ENCODE results near the gene MADCAM1.
A peak's percentile ranks its signal among the peaks of the same experiment; 100 is the strongest.

MADCAM1 gene

GRCh38 chr19:459724-460511, 36.4 kb upstream of the MADCAM1 start:
- Histone ChIP-seq H3K9me3 (ENCODE audit: low read length) (peaks cover 10% of the 10 kb centered on the region), H3K4me3 (ENCODE audit: low read length) (peak overlapping the region; percentile 71), H3K4me1 (ENCODE audit: insufficient read depth, low read length) (peaks cover 10% of the 10 kb centered on the region)

DNA sequence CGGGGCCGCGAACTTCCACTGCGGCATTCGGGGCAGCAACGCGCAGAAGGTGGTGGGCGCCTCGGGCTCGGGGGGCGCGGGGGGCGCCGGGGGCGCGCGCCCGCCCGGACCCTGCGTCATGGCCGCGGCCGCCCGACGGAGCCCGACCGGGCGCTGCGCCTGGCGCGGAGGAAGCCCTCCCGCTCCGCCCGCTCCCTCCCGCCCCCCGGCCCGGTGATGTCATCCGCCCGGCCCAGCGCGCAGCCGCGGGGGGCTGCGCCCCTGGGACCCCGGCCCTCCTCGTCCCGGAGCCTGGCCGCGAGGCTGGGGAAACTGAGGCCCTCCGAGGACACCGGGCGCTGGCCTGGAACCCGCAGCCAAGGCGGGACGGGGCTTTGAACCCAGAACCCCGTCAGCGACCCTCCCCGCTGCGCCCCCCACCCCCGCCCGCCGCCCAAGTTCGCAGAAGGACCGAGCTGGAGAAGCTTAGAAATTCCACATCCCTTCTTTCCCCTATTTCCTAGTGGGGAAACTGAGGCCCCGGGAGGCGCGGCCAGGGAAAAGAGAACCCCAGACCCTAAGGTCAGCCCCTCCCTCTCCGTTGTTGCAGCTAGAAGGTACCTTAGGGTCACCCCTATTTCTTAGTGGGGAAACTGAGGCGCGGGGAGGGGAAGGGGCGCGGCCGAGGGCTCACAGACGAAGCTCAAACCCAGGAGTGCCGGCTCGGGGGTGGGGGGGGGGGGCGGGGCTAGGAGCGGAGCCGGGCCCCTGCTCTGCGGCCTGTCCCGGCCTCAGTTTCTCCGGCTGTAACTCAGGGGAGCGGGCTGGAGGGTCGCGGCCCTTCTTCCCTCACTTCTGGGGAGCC, 35.2 kb upstream of the MADCAM1 start, which contains the start of gene SHC2:
TSS of gene SHC2 (minus strand) at position 157 of the 844 bp plus-strand sequence. CDS start at position 120, 37 bp downstream.
- Histone ChIP-seq H3K27me3 (ENCODE audit: insufficient read depth, low read length) (peaks cover 12% of the 10 kb centered on the region), H3K4me3 (ENCODE audit: low read length) (peak within 1 kb of the TSS; percentile 71), H3K36me3 (ENCODE audit: insufficient read depth, low read length) (no peaks in the 10 kb centered on the region), H2AFZ (ENCODE audit: low read depth, low read length) (peak within 1 kb of the TSS; percentile 37), H3K9me3 (ENCODE audit: low read length) (peaks cover 5% of the 10 kb centered on the region), H3K4me1 (ENCODE audit: insufficient read depth, low read length) (peaks cover 10% of the 10 kb centered on the region)

More at GRCh38 chr19:459724-460511, 36.4 kb upstream of the MADCAM1 start:
- Histone ChIP-seq H2AFZ (ENCODE audit: low read depth, low read length) (peak overlapping the region; percentile 37), H3K27me3 (ENCODE audit: insufficient read depth, low read length) (peaks cover 12% of the 10 kb centered on the region), H3K36me3 (ENCODE audit: insufficient read depth, low read length) (no peaks in the 10 kb centered on the region)

- H3K36me3 ChIP-seq (ENCODE audit: insufficient read depth, low read length) = no peaks in the 10 kb centered on the region
- peaks cover 3% of the 10 kb centered on the region for H3K9me3 ChIP-seq (ENCODE audit: low read length)
- H3K27me3 ChIP-seq (ENCODE audit: insufficient read depth, low read length) = peaks cover 12% of the 10 kb centered on the region
- H3K4me3 ChIP-seq (ENCODE audit: low read length) = peak overlapping the region; percentile 33
- no peak overlapping the region for H2AFZ ChIP-seq (ENCODE audit: low read depth, low read length)
- peaks cover 10% of the 10 kb centered on the region for H3K4me1 ChIP-seq (ENCODE audit: insufficient read depth, low read length)
These were observed 34.4 kb upstream of the MADCAM1 start for GRCh38 chr19:461721-462551.

- H2AFZ ChIP-seq (ENCODE audit: low read depth, low read length) = no peak overlapping the region
- H3K4me1 ChIP-seq (ENCODE audit: insufficient read depth, low read length) = peaks cover 10% of the 10 kb centered on the region
- peaks cover 12% of the 10 kb centered on the region for H3K27me3 ChIP-seq (ENCODE audit: insufficient read depth, low read length)
- no peaks in the 10 kb centered on the region for H3K36me3 ChIP-seq (ENCODE audit: insufficient read depth, low read length)
- no peak overlapping the region for H3K4me3 ChIP-seq (ENCODE audit: low read length)
- no peaks in the 10 kb centered on the region for H3K9me3 ChIP-seq (ENCODE audit: low read length)
These were observed 32.6 kb upstream of the MADCAM1 start for GRCh38 chr19:463483-464207.

DNA sequence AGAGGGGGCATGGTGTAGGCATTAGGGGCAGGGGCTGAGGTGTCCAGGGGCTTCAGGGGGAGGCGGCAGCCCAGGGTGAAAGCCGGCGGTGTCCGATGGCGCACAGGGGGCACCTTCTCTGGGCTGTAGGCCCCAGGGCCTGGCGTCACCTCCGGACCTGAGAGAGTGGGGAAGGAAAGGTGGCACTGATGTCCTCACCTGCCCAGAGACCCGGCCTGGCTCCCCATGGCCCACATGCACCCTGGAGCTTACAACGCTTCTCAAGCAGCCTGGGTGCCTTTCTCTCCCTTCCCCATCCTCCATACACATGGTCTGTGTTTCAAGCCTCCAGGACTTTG, 32.1 kb upstream of the MADCAM1 start:
- Histone ChIP-seq H3K36me3 (ENCODE audit: insufficient read depth, low read length) (no peaks in the 10 kb centered on the region), H2AFZ (ENCODE audit: low read depth, low read length) (no peak overlapping the region)

GRCh38 chr19:465056-465816, 31.1 kb upstream of the MADCAM1 start:
- Histone ChIP-seq H3K27me3 (ENCODE audit: insufficient read depth, low read length) (peaks cover 12% of the 10 kb centered on the region), H3K9me3 (ENCODE audit: low read length) (no peaks in the 10 kb centered on the region), H3K4me3 (ENCODE audit: low read length) (no peak overlapping the region), H2AFZ (ENCODE audit: low read depth, low read length) (no peak overlapping the region), H3K4me1 (ENCODE audit: insufficient read depth, low read length) (peaks cover 3% of the 10 kb centered on the region), H3K36me3 (ENCODE audit: insufficient read depth, low read length) (no peaks in the 10 kb centered on the region)

More for the DNA sequence above, 32.1 kb upstream of the MADCAM1 start:
- Histone ChIP-seq H3K9me3 (ENCODE audit: low read length) (no peaks in the 10 kb centered on the region), H3K4me3 (ENCODE audit: low read length) (no peak overlapping the region), H3K4me1 (ENCODE audit: insufficient read depth, low read length) (peaks cover 10% of the 10 kb centered on the region), H3K27me3 (ENCODE audit: insufficient read depth, low read length) (peaks cover 12% of the 10 kb centered on the region)

DNA sequence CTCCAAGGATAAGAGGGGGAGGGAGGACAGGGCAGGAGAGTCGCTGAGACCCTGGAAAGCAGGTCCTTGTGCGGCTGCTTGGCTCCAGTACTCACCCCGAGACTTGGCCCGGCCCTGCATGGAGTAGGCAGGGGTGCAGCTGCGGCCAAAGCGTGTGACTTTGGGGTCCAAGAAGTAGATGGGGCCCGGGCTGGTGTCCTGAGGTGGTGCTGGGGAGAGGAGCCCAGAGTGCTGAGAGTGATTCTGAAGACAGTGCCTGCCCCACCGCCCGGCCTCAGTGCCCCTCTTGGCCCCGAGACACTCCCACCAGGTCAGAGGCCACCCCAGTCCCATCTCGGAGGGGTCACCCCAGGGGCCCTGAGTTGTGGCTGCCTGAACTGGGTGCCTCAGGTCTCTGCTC, 28.7 kb upstream of the MADCAM1 start:
- H3K9me3 ChIP-seq (ENCODE audit: low read length) = no peaks in the 10 kb centered on the region
- peaks cover 3% of the 10 kb centered on the region for H3K27me3 ChIP-seq (ENCODE audit: insufficient read depth, low read length)
- no peak overlapping the region for H2AFZ ChIP-seq (ENCODE audit: low read depth, low read length)
- H3K4me3 ChIP-seq (ENCODE audit: low read length) = no peak overlapping the region
- H3K4me1 ChIP-seq (ENCODE audit: insufficient read depth, low read length) = no peaks in the 10 kb centered on the region
- no peaks in the 10 kb centered on the region for H3K36me3 ChIP-seq (ENCODE audit: insufficient read depth, low read length)

DNA sequence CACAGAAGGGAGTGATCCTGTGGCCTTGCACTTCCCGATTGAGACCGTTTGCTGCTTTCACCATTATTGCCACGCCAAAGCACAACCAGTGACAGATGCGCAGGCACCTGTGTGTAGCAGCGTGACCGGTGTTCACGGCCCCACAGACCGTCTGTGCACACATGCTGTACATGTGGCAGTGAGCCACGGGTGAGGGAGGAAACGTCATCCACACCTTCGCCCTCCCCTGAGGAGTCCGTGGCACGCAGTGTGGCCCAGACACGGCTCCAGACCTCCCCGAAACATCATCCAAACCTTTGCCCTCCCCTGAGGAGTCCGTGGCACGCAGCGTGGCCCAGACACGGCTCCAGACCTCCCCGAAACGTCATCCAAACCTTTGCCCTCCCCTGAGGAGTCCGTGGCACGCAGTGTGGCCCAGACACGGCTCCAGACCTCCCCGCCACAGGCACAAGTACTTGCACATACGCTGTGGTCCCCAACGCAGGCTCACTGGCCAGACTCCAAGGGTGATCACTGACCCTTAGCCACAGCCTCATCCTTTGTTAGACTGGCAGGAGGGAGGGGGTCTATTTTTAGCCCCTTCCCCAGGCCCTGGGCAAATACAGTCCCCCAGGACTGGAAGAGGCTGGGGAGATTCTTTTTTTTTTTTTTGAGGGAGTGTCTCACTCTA, 27.6 kb upstream of the MADCAM1 start:
- Histone ChIP-seq H3K27me3 (ENCODE audit: insufficient read depth, low read length) (peaks cover 2% of the 10 kb centered on the region), H3K4me1 (ENCODE audit: insufficient read depth, low read length) (no peaks in the 10 kb centered on the region), H2AFZ (ENCODE audit: low read depth, low read length) (no peak overlapping the region), H3K4me3 (ENCODE audit: low read length) (no peak overlapping the region), H3K36me3 (ENCODE audit: insufficient read depth, low read length) (no peaks in the 10 kb centered on the region), H3K9me3 (ENCODE audit: low read length) (no peaks in the 10 kb centered on the region)

DNA sequence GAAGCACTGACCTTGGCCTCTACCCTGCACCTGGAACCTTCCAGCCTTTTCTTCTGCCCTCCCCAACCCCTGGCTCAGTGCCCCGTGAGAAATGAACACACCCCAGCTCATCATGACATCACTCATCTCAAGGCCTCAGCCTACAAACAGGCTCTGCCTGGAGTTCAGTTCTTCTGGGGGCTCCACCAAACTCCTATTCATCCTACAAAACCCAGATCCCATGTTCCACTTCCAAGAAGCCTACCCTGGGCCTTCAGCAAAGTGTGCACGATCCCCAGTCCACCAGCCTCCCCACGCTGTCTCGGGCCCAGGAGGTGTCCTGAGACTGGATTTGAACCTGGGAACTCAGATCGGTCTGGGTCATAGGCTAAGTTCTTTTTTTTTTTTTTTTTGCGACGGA, 26.5 kb upstream of the MADCAM1 start:
- Histone ChIP-seq H3K4me1 (ENCODE audit: insufficient read depth, low read length) (no peaks in the 10 kb centered on the region), H3K9me3 (ENCODE audit: low read length) (no peaks in the 10 kb centered on the region), H3K36me3 (ENCODE audit: insufficient read depth, low read length) (no peaks in the 10 kb centered on the region), H3K27me3 (ENCODE audit: insufficient read depth, low read length) (no peaks in the 10 kb centered on the region), H3K4me3 (ENCODE audit: low read length) (no peak overlapping the region), H2AFZ (ENCODE audit: low read depth, low read length) (no peak overlapping the region)

DNA sequence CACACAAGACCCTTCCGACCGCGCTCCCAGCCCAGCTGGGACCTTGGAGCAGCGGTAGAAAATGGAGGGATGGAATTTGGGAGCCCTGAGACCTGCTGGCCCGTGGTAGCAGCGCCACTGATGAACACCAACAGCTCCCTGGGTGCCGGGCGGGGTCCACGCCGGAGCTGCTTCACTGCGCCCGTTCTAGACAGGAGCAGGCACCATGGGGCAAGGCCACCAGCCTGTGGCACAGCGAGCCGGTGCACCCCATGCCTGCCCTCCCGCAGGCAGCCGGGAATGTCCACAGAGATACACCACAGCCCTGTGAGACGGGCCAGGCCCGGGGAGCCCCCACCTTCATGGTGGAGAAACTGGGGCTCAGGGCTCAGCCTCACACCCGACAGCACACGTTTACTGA, 25.6 kb upstream of the MADCAM1 start:
- Histone ChIP-seq H3K4me1 (ENCODE audit: insufficient read depth, low read length) (no peaks in the 10 kb centered on the region), H3K36me3 (ENCODE audit: insufficient read depth, low read length) (no peaks in the 10 kb centered on the region), H3K4me3 (ENCODE audit: low read length) (no peak overlapping the region), H3K27me3 (ENCODE audit: insufficient read depth, low read length) (no peaks in the 10 kb centered on the region), H3K9me3 (ENCODE audit: low read length) (no peaks in the 10 kb centered on the region), H2AFZ (ENCODE audit: low read depth, low read length) (no peak overlapping the region)

DNA sequence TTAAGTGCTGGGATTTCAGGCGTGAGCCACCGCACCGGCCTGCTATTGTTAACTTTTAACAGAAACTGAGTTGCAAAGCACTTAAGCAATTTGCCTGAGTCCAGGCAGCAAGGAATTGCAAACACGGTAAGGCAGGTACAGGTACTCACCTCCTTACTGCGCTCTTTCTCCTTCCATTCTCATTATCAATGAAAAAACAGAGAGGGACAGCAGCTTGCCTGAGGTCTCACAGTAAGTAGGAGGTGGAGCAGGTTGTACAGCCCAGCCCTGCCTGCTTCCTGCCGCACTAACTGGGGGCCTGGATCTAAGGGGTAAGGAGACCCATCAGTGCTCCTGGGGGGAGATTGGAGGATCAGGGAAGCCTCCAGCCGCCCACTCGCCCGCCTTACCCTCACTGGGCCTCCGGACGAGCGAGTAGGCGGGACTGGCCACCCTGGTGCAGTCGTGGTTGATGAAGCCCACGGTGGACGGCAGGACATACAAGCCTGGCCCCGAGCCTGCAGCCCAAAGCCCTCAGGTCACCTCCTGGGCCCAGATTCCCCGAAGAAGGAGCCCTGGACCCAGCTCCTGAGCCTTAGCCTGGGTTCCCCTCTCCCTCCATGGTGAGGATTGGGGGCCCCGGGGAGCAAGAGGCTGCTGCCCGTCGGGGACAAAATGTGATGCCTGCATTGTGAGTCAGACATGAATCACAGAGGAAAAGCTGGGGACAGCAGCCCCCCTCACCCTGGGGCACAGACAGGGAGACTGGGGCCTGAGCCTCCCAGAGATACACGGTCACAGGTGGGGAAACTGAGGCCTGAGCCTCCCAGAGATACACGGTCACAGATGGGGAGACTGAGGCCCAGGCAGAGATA, 24.1 kb upstream of the MADCAM1 start:
- Histone ChIP-seq H3K36me3 (ENCODE audit: insufficient read depth, low read length) (no peaks in the 10 kb centered on the region), H2AFZ (ENCODE audit: low read depth, low read length) (no peak overlapping the region)

More for the DNA sequence above, 24.1 kb upstream of the MADCAM1 start:
- Histone ChIP-seq H3K4me3 (ENCODE audit: low read length) (no peak overlapping the region), H3K9me3 (ENCODE audit: low read length) (no peaks in the 10 kb centered on the region), H3K4me1 (ENCODE audit: insufficient read depth, low read length) (no peaks in the 10 kb centered on the region), H3K27me3 (ENCODE audit: insufficient read depth, low read length) (no peaks in the 10 kb centered on the region)
